Breast epithelium (tissue), 3 donors: ENCODE data around the gene VSX1.

Source experiments
- CTCF ChIP-seq, 3 donors: fragments of 450-650 bp; IDR thresholded peaks; one replicate each; pipeline ENCODE4 v1.5.1; 2016 to 2017; ENCODE audit warnings: antibody characterized with exemption in 3 of 3, mild to moderate bottlenecking in 3 of 3, moderate library complexity in 3 of 3
- POLR2A ChIP-seq: fragments of 450-650 bp; IDR thresholded peaks from one replicate; pipeline ENCODE4 v1.6.1; 2016; ENCODE audit warnings: antibody characterized with exemption, mild to moderate bottlenecking, moderate library complexity

- TF ChIP-seq POLR2A (no peak), CTCF (IDR thresholded peaks at IDR 0.05) (no peak)
These were observed 19.0 kb upstream of the VSX1 start for GRCh38 chr20:25100914-25101313.
